Measurements from ENCODE around the gene DAND5.
A peak's percentile ranks its signal among the peaks of the same experiment; 100 is the strongest.

The DAND5 gene

GRCh38 chr19:13022111-13022858 lies 52.9 kb downstream of the DAND5 start:
- Histone ChIP-seq H3K27me3 (ENCODE audit: control insufficient read depth, insufficient read depth, low read length) (peaks cover 100% of the 10 kb centered on the region), H3K4me3 (ENCODE audit: low read depth, low read length) (peak overlapping the region; percentile 57; the same call in 1 of the 2 replicates), H3K9ac (ENCODE audit: low read length) (no peak overlapping the region), H3K27ac (ENCODE audit: low read depth, low read length) (no peak overlapping the region), H3K9me3 (ENCODE audit: control insufficient read depth, insufficient read depth, low read depth, low read length) (no peaks in the 10 kb centered on the region), H3K36me3 (ENCODE audit: control insufficient read depth, insufficient read depth, low read length) (no peaks in the 10 kb centered on the region), H3K4me1 (ENCODE audit: control insufficient read depth, insufficient read depth, low read length) (peaks cover 47% of the 10 kb centered on the region)

GRCh38 chr19:13022859-13023636 lies 53.7 kb downstream of the DAND5 start:
- no peaks in the 10 kb centered on the region for H3K9me3 ChIP-seq (ENCODE audit: control insufficient read depth, insufficient read depth, low read depth, low read length)
- H3K4me3 ChIP-seq (ENCODE audit: low read depth, low read length), result peak overlapping the region; percentile 57
- peaks cover 100% of the 10 kb centered on the region for H3K27me3 ChIP-seq (ENCODE audit: control insufficient read depth, insufficient read depth, low read length)
- no peak overlapping the region for H3K9ac ChIP-seq (ENCODE audit: low read length)
- no peaks in the 10 kb centered on the region for H3K36me3 ChIP-seq (ENCODE audit: control insufficient read depth, insufficient read depth, low read length)
- peaks cover 39% of the 10 kb centered on the region for H3K4me1 ChIP-seq (ENCODE audit: control insufficient read depth, insufficient read depth, low read length)
- H3K27ac ChIP-seq (ENCODE audit: low read depth, low read length), result no peak overlapping the region

GRCh38 chr19:13023656-13024055 lies 54.3 kb downstream of the DAND5 start:
- H3K27ac ChIP-seq (ENCODE audit: low read depth, low read length), result no peak overlapping the region
- peaks cover 35% of the 10 kb centered on the region for H3K4me1 ChIP-seq (ENCODE audit: control insufficient read depth, insufficient read depth, low read length)
- H3K4me3 ChIP-seq (ENCODE audit: low read depth, low read length), result peak overlapping the region; percentile 57; the same call in 1 of the 2 replicates
- no peak overlapping the region for H3K9ac ChIP-seq (ENCODE audit: low read length)
- H3K36me3 ChIP-seq (ENCODE audit: control insufficient read depth, insufficient read depth, low read length), result no peaks in the 10 kb centered on the region
- H3K27me3 ChIP-seq (ENCODE audit: control insufficient read depth, insufficient read depth, low read length), result peaks cover 100% of the 10 kb centered on the region
- no peaks in the 10 kb centered on the region for H3K9me3 ChIP-seq (ENCODE audit: control insufficient read depth, insufficient read depth, low read depth, low read length)

Measured in HUES6 (cell line).